GM12878 (cell line): ENCODE data around the gene SIMC1. TPM values are rescaled to one million over a fixed set of nuclear protein-coding genes. Genes with fewer than 3 reads are reported as not detected.

ENCODE experiments used
- ATAC-seq: fragments of 200-7000 bp; cut with Tn5 transposase; 3 replicates; pipeline ENCODE4 v1.9.1; 2020; ENCODE audit warnings: mild to moderate bottlenecking, moderate library complexity
- BruUV-seq: library from RNA; stranded (reverse); fragments of 400-500 nt; replicated peaks from 2 replicates; lab custom pipeline; 2021; lab: Mats Ljungman, UMichigan
- CTCF ChIA-PET: fragments of 300-600 bp; sonication (Branson Sonifier 250); formaldehyde crosslinking; extraction: SDS; loops from one replicate; lab custom pipeline; 2021; ENCODE audit warnings: inconsistent platforms; lab: Yijun Ruan, JAX
- POLR2A ChIA-PET: fragments of 350-600 bp; formaldehyde crosslinking; extraction: SDS; loops from one replicate; lab custom pipeline; 2021; ENCODE audit warnings: inconsistent platforms; lab: Charles Lee
- RAD21 ChIA-PET: fragments of 300-600 bp; sonication (Branson Sonifier 250); formaldehyde crosslinking; loops from one replicate; lab custom pipeline; 2023; ENCODE audit warnings: antibody characterized with exemption; ENCODE audit not compliant: unreplicated experiment; lab: Charles Lee
- SMC1A ChIA-PET: fragments of 300-600 bp; sonication (Branson Sonifier 250); formaldehyde crosslinking; loops from one replicate; lab custom pipeline; 2023; ENCODE audit not compliant: unreplicated experiment, uncharacterized antibody; lab: Charles Lee
- DNase-seq: peaks from one replicate; pipeline ENCODE4 v3.0.0-alpha.2; 2011; ENCODE audit warnings: low read depth, low spot score
- FAIRE-seq: peaks from 3 replicates; lab custom pipeline; 2011; peaks lifted over from hg19 to GRCh38; lab: Jason Lieb, UNC
- H2AFZ ChIP-seq: 2 replicates; pipeline ENCODE4 v1.6.0; 2011; ENCODE audit warnings: low read depth, low read length, control low read depth; ENCODE audit not compliant: control insufficient read depth
- H3K27ac ChIP-seq: 2 replicates; pipeline ENCODE4 v1.5.1; 2011; ENCODE audit warnings: control low read depth; ENCODE audit not compliant: control insufficient read depth, insufficient read depth
- H3K27me3 ChIP-seq, 2 experiments: replicated peaks in 1 of 2; 2 replicates each; pipeline versions ENCODE4 v1.6.0 to v1.6.1; 2011; ENCODE audit warnings: low read length in 1 of 2; ENCODE audit not compliant: control insufficient read depth in 2 of 2, insufficient read depth in 2 of 2
- H3K36me3 ChIP-seq, 2 experiments: 2 replicates each; pipeline ENCODE4 v1.5.1; 2011; ENCODE audit warnings: low read length in 1 of 2; ENCODE audit not compliant: control insufficient read depth in 2 of 2, insufficient read depth in 2 of 2
- H3K4me1 ChIP-seq: 2 replicates; pipeline ENCODE4 v1.6.1; 2011; ENCODE audit warnings: mild to moderate bottlenecking, low read length, moderate library complexity, mixed read lengths; ENCODE audit not compliant: control insufficient read depth, insufficient read depth
- H3K4me2 ChIP-seq: 2 replicates; pipeline ENCODE4 v1.6.0; 2011; ENCODE audit warnings: control low read depth; ENCODE audit not compliant: control insufficient read depth, insufficient read depth
- H3K4me3 ChIP-seq: fragments of 200-600 bp; sonication (generic); 2 replicates; pipeline ENCODE4 v1.5.1; 2016
- H3K79me2 ChIP-seq: 2 replicates; pipeline ENCODE4 v1.6.0; 2011; ENCODE audit warnings: low read length; ENCODE audit not compliant: control insufficient read depth, insufficient read depth
- H3K9ac ChIP-seq: 2 replicates; pipeline ENCODE4 v1.8.0; 2011; ENCODE audit warnings: low read length, control low read depth, mixed read lengths; ENCODE audit not compliant: control insufficient read depth, insufficient read depth
- H3K9me3 ChIP-seq: replicated peaks from 3 replicates; pipeline ENCODE4 v1.5.1; 2011; ENCODE audit warnings: mild to moderate bottlenecking, low read length; ENCODE audit not compliant: control insufficient read depth, insufficient read depth
- H4K20me1 ChIP-seq: 2 replicates; pipeline ENCODE4 v1.6.0; 2011; ENCODE audit not compliant: control insufficient read depth, insufficient read depth
- ASH2L ChIP-seq: fragments of 300-600, 200-600 bp; sonication (generic); IDR thresholded peaks from 2 replicates; pipeline ENCODE4 v1.6.1; 2017; ENCODE audit warnings: low read depth, mild to moderate bottlenecking, borderline replicate concordance
- EP300 ChIP-seq, 2 experiments: fragments of 150-350 bp in 1 of 2; IDR thresholded peaks; 2 replicates each; pipeline ENCODE4 v1.6.1; 2011 to 2012; ENCODE audit warnings: low read depth in 2 of 2, low read length in 2 of 2, borderline replicate concordance in 1 of 2, improper control_type of control experiment in 1 of 2, inconsistent platforms in 1 of 2; ENCODE audit not compliant: control insufficient read depth in 1 of 2
- LARP7 ChIP-seq: fragments of 450-650 bp; IDR thresholded peaks from 2 replicates; pipeline ENCODE4 v1.6.1; 2017; ENCODE audit warnings: mild to moderate bottlenecking
- NRF1 ChIP-seq: conservative IDR thresholded peaks from 2 replicates; pipeline ENCODE4 v1.6.1; 2011; ENCODE audit warnings: mild to moderate bottlenecking, low read depth, low read length, improper control_type of control experiment
- RAD51 ChIP-seq: fragments of 450-650 bp; IDR thresholded peaks from 2 replicates; pipeline ENCODE4 v1.6.1; 2016; ENCODE audit warnings: moderate library complexity, mild to moderate bottlenecking, inconsistent platforms
- SKIL ChIP-seq: fragments of 450-650 bp; IDR thresholded peaks from 2 replicates; pipeline ENCODE4 v1.6.1; 2017; ENCODE audit warnings: mild to moderate bottlenecking, low read depth, inconsistent platforms; ENCODE audit not compliant: poor library complexity, severe bottlenecking
- SPI1 ChIP-seq: IDR thresholded peaks from 2 replicates; pipeline ENCODE4 v1.6.1; 2011; ENCODE audit warnings: low read depth, mild to moderate bottlenecking, low read length, moderate library complexity, borderline replicate concordance; ENCODE audit not compliant: insufficient read depth
- STAT1 ChIP-seq: fragments of 450-650 bp; conservative IDR thresholded peaks from 2 replicates; pipeline ENCODE4 v1.6.1; 2014; ENCODE audit warnings: antibody characterized with exemption, mild to moderate bottlenecking
- ZBTB11 ChIP-seq: fragments of 450-650 bp; formaldehyde crosslinking; IDR thresholded peaks from 2 replicates; pipeline ENCODE4 v1.5.0; 2022; ENCODE audit warnings: mild to moderate bottlenecking, missing genetic modification characterization
- WGBS: methylation state at CpG from one replicate; pipeline ENCODE4 v1.1.6; 2016; ENCODE audit warnings: low lambda C conversion rate; ENCODE audit not compliant: insufficient replicate concordance, insufficient coverage; ENCODE audit errors: missing lambda C conversion rate; 5-methylcytosine and 5-hydroxymethylcytosine counted together
- in situ Hi-C: fragments of 300-500 bp; cut with MboI; formaldehyde crosslinking; loops from 9 replicates; pipeline ENCODE4 v1.14.3; 2018; ENCODE audit warnings: mixed read lengths
- intact Hi-C: fragments of 100-400 bp; cut with micrococcal nuclease; formaldehyde crosslinking; loops from one replicate; pipeline ENCODE4 v1.14.2; 2022; ENCODE audit not compliant: unreplicated experiment
- polyA plus RNA-seq, 11 experiments: library from polyadenylated mRNA; depleted of rRNA in 4 of 11; unstranded in 6 of 11; stranded (reverse) in 5 of 11; fragments of >200 nt; fragmentation: Nextera tagmentation in 4 of 11; fragmentation: Illumina TruSeq in 1 of 11; extraction: Ambion mirVana in 4 of 11; extraction: Trizol in 1 of 11; gene quantifications; 1 replicate in 1 of 11; 2 replicates in 10 of 11; pipeline versions ENCODE4 v1.2.1 to v1.2.3, GENCODE V29; 2011 to 2016; ENCODE audit warnings: inconsistent platforms in 2 of 11, missing spikeins in 2 of 11, low read depth in 1 of 11
- total RNA-seq, 4 experiments: library from RNA; depleted of rRNA in 3 of 4; stranded (reverse); fragments of >200 nt in 3 of 4; fragmentation: Illumina TruSeq in 1 of 4; extraction: Trizol in 1 of 4; gene quantifications; 2 replicates each; pipeline versions ENCODE4 v1.2.1 to v1.2.3, GENCODE V29; 2013 to 2021

SIMC1 gene
- total and polyA plus RNA-seq, 10 of the 15 experiments (the other 5 are each of a cell fraction or from before 2014, with no cell fraction given): 3.0 to 16.5 (median 10.4) TPM

- TF ChIP-seq NRF1 (no peak), LARP7 (peak; percentile 73; the same call in 1 of the 2 replicates), EP300 (IDR thresholded peaks at IDR 0.05; ENCODE audit: borderline replicate concordance in 1 of 2, control insufficient read depth in 1 of 2, low read depth in 2 of 2, low read length in 2 of 2) (no peak), RAD51 (no peak), STAT1 (peak; percentile 25), ZBTB11 (no peak), ASH2L (no peak)
These were observed 123.4 kb downstream of the SIMC1 start, which contains the start of gene KIAA1191 (continued) for GRCh38 chr5:176361437-176362232.

- Histone ChIP-seq H3K9me3 (no peaks in the 10 kb centered on the region), H4K20me1 (no peaks in the 10 kb centered on the region), H2AFZ (peak overlapping the region; percentile 96), H3K27ac (no peak overlapping the region), H3K4me3 (peak overlapping the region; percentile 85), H3K79me2 (peaks cover 31% of the 10 kb centered on the region), H3K27me3 (no peaks in the 10 kb centered on the region), H3K4me1 (no peaks in the 10 kb centered on the region; the same call in 1 of the 2 replicates), H3K9ac (peak overlapping the region; percentile 46; the same call in 1 of the 2 replicates), H3K36me3 (no peaks in the 10 kb centered on the region), H3K4me2 (peak overlapping the region; percentile 86)
- DNase-seq: no peak
- POLR2A ChIA-PET: interaction anchor here (0.6 to 3.2 kb wide), 4 partner anchors 10 to 174 kb away, joined by 3 to 41 read pairs (median 11); partner anchors contain the start of genes FAF2, NOP16 and RNF44
- CTCF ChIA-PET: interaction anchor here (0.7 to 2.1 kb wide), 5 partner anchors 10 to 180 kb away, joined by 4 to 11 read pairs (median 4); partner anchors contain the start of genes HIGD2A and NOP16
- in situ Hi-C loops (no loop called here), intact Hi-C loops (no loop called here)
- no peak for FAIRE-seq
- WGBS: 11% methylated on average over 8 of the region's 8 CpGs
- SMC1A ChIA-PET: interaction anchor here (0.9 to 3.2 kb wide), 5 partner anchors 9 to 27 kb away, joined by 3 to 36 read pairs (median 7); partner anchors contain the start of gene NOP16
- ATAC-seq: peak; percentile 12
- RAD21 ChIA-PET: interaction anchor here (0.7 to 3.2 kb wide), 10 partner anchors 9 to 633 kb away, joined by 3 to 29 read pairs (median 4); partner anchors contain the start of genes HIGD2A, NOP16 and RNF44
- BruUV-seq: no TSS peak
- TF ChIP-seq SPI1 (peak; percentile 36; the same call in 1 of the 2 replicates), SKIL (no peak)
These were observed 123.9 kb downstream of the SIMC1 start for GRCh38 chr5:176362233-176362490.
